CD4-positive, alpha-beta T cell treated with Interleukin-4 for 1 hour (primary cell): ENCODE measurements around the gene KCNK18.
A peak's percentile ranks its signal among the peaks of the same experiment; 100 is the strongest.

Experiments
- DNase-seq, 2 donors: peaks; one replicate each; pipeline ENCODE4 v3.0.0-alpha.2; 2020 to 2022

KCNK18 gene

GRCh38 chr10:117197189-117197588, at the start of gene KCNK18:
Gene KCNK18 (plus strand): TSS chr10:117197489. CDS start chr10:117197489, 0 bp downstream.
- DNase-seq = no peak

DNA sequence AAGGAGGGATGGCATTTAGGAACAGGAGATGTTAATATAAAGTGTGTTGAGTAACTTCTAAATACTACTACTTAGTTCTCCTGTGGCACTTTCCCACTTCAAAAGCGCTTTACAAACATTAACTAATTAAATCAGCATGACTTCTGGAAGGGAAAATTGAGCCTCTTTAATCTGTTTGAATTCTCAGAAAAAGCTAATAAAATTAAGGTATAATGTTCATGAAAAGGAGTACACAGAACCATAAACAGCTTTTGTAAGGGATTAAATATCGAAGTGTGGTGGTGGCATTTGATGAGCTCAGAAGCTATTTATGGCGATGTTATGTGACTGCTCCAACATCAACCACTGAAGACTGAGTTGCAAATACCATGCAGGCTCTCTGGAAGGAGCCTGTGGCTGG, 49.0 kb upstream of the KCNK18 start:
- DNase-seq = no peak

GRCh38 chr10:117152668-117153067, 44.6 kb upstream of the KCNK18 start:
- no peak for DNase-seq

DNA sequence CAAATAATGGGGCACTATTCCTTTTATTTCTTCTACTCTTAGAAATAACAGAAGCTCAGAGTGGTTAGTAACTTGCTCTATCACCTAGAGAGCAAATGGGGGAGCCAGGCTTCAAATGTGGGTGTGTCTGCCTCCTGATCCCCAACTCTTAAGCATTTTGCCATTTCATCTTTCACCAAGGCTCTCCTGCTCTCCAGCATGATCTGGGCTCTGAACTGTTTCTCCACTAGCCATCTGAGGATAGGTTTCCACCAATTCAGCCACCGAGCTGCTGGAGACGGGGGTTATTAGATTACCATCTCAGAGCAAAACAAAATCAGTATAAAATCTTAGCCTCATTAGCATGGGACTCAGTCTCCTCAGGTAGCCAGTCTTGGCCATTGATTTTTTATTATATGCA, 39.0 kb upstream of the KCNK18 start:
- DNase-seq = no peak

- DNase-seq = no peak
These were observed 37.9 kb upstream of the KCNK18 start for GRCh38 chr10:117159390-117159789.

DNA sequence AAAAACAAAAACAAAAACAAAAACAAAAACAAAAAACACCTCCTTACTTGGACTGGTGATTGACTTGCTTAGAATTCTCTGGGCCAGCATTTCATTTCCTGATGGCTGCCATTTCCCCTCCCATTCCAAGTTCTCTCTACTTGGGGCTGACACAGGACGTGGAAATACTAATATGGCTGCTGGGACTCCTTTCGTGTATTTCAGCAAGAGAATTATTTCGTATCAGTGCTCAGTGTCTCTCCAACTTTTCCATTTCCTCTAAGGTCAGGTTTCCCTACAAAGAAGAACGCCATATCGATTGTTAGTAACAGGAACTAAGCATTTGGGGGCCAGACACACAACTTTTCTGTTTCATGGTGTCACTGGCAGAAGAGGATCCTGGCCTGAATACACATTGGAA, 36.7 kb upstream of the KCNK18 start:
- no peak for DNase-seq

GRCh38 chr10:117161386-117162033, 35.8 kb upstream of the KCNK18 start:
- DNase-seq = no peak

DNA sequence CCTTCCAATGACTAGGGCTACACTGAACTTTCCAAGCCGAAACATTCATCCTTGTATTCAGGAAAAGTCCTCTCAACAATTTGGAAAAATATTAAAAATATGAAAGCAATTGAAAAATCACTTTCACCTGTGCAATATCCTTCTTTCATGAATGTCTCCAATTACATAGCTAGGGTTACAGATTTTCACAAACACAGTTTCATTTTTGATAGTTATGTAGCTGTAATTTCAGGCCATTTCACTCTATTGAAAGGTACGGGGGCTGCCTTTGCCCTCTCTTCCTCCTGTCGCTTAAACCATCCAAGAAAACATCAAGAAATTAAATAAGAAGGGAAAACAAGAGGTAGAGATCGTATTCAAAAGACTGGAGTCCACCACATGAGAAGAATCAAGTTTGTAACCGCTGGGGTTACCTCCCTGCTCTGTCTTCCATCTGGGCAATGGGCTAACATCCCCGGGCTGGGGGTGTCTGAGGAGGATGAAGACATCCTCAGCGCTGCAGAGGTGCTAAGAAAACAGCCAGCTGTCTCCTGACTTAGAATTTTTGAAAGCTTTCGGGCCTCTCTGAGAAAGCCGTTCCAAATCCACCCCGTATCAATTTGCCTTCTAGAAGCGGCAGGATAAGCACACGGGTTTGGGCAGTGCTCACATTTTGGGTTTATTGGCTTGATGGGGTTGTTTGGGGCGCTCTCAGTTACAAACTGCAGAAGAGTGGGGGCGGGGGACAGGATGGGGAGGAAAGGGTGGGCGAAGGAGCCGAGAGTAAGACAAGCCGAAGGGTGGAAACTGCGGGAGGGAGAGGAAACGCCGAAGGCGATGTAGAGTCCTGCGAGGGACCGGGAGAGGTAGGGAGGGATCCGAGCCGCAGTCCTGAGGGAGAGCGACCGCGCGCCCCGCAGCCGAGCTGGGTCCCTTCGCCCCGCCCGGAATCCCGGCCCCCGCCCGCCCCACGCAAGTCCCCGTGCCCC, 34.9 kb upstream of the KCNK18 start:
- DNase-seq = no peak

GRCh38 chr10:117163061-117163953, 34.0 kb upstream of the KCNK18 start:
- no peak for DNase-seq

DNA sequence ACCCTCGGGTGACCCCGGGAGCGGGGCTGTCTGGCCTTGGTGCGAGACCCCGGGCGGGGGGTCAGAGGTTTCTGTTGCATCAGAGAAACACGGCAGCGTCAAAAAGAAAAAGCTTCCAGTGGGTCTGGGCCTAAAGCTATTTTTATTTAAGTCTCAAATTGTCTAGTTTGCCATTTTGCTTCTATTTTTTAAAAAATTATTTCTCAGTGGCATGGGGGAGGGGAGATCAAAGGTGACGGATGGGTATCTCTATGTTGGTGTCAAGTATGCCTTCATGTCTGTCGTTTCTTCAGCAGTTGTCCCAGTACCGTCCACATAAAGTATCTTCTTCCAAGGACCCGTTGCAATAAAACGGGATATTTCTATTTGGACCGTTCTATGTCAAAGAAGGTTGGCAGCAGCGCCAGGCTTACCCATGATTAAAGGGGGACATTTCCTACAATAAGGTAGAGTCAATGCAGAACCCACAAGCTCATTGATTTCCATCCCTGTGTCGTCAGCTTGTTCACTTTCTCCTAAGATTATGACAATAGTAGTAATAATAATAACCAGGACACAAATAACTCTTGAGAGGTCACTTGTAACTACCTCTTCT, 33.2 kb upstream of the KCNK18 start:
- no peak for DNase-seq

DNA sequence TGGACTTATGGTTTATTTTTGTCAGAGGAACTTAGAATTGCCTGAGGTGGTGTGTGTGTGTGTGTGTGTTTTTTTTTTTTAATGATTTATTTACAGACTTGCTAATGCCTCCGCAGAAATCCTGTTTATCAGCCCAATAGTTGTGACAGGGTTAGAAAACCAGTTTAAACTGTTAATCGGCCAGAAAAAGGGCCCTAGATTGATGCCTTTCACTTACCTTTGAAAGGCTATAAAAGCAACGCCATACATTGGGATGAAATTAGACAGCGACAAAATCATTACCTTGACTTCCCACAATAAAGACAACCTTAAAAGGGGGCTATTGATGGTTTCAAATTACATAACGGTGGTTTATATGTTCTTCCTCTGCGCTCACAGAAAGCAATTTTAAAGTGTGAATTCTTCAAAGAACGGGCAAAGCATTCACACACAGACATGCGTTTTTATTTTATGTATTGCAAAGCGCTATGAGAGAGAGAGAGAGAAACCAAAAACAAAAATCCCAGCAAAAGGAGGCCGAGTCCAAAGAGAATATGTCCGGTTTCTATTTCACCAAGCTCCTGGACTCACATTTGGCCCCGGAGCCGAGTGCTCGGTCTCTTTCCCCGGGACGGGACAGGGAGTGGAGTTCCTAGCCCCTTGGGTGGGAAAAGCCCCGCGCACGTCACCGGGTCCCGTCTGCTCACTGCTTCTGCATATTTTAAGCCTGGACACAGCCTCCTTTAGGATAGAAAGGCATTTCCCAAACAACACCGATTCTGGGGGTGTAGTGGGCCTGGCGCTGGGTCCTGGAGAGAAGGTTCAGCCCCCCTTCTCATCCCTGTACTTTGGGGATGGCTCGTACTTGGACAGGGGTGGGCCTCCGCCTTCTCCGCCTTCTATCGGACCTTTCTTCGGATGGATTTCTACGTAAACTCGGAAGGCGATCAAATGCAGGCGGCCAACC, 32.4 kb upstream of the KCNK18 start:
- DNase-seq = no peak

- no peak for DNase-seq
These were observed 31.5 kb upstream of the KCNK18 start for GRCh38 chr10:117165538-117166417.

DNA sequence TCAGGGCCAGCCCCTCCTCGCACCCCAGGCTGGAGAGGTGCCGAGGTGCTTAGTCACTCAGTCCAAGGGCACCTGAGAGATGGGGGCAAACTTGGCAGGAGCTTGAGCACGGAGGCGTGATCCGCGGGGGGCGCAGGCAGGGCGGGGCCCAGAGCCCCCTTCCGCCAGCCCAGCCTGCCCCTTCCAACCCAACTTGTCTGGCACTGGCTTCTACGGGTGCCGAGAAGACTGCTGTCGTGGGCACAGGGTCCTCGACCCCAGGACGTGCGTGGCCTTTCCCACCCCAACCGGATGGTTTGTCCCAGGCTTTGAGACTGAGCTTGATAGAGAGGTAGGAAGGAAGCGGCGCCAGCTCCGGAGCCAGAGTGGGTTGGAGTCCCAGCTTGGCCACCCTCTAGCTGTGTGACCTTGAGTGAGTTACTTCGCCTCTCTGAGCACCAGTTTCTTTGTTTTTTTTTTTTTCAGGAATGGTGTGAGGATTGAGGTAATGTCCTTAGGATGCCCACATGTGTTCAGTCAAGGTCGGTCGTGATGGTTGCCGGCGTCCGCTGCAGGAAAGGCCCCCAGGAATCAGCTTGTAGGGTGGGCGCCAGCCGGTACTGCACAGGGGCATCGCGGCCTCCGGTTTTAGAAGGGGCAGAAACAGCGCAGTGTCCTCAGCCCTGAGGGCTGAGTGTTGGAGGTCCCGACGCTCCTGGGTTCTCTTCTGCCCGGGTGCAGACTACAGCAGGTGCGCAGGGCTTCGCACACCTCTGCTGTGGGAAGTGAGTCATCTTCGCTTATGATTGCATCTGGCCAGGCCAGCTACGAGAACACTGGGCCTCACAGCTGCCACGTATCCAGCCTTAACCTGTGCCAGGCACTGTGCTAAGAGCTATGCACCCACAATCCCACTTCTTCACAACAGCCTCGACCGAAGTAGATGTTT, 30.6 kb upstream of the KCNK18 start:
- DNase-seq = no peak

GRCh38 chr10:117167346-117167788, 29.9 kb upstream of the KCNK18 start:
- DNase-seq = no peak

- DNase-seq = peak; percentile 55 to 58
These were observed 29.3 kb upstream of the KCNK18 start for GRCh38 chr10:117167789-117168674.

- no peak for DNase-seq
These were observed 28.6 kb upstream of the KCNK18 start for GRCh38 chr10:117168729-117169128.

GRCh38 chr10:117169480-117169879, 27.8 kb upstream of the KCNK18 start:
- DNase-seq = no peak

DNA sequence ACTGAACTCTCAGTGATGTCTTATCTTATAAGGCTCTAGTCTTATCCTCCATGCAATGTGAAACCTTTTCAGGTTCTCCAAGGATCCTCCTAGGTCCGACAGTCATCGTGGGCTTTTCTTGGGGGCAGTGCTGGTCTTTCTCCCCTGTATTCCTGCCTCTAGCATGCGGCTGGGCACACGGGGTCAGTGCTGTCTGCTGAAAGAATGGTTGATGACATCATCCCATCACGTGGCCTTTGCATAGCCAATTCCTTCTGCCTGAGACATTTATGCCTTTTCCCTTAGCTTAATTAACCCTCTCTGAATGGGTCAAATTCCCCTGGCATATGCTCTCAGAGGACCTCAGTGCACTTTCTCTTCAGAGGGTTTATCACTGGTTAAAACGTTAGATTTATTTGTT, 27.0 kb upstream of the KCNK18 start:
- no peak for DNase-seq
